HepG2 (cell line): ENCODE measurements around the gene CDC42EP1. TPM values are rescaled to one million over a fixed set of nuclear protein-coding genes. Genes with fewer than 3 reads are reported as not detected.

Source experiments
- ARID3A ChIP-seq: IDR thresholded peaks from 2 replicates; pipeline ENCODE4 v1.6.1; 2012; ENCODE audit warnings: low read depth, low read length, improper control_type of control experiment
- ARNTL ChIP-seq: sonication (generic); formaldehyde crosslinking; IDR thresholded peaks from 2 replicates; pipeline ENCODE4 v1.4.0; 2020; ENCODE audit warnings: mild to moderate bottlenecking, missing genetic modification reagents
- ATF3 ChIP-seq: sonication (generic); formaldehyde crosslinking; IDR thresholded peaks from 2 replicates; pipeline ENCODE4 v1.4.0; 2020; ENCODE audit warnings: missing genetic modification reagents
- BRF2 ChIP-seq: sonication (generic); formaldehyde crosslinking; IDR thresholded peaks from 2 replicates; pipeline ENCODE4 v1.8.1; 2022; ENCODE audit warnings: mild to moderate bottlenecking, missing genetic modification reagents
- JDP2 ChIP-seq: sonication (generic); formaldehyde crosslinking; IDR thresholded peaks from 2 replicates; pipeline ENCODE4 v1.8.1; 2022; ENCODE audit warnings: missing genetic modification reagents, borderline replicate concordance
- KMT2B ChIP-seq: IDR thresholded peaks from 2 replicates; pipeline ENCODE4 v1.6.1; 2016; ENCODE audit warnings: missing genetic modification reagents, missing compliant biosample characterization
- NBN ChIP-seq: fragments of 450-650 bp; conservative IDR thresholded peaks from 2 replicates; pipeline ENCODE4 v1.6.1; 2017
- NFKBIZ ChIP-seq: IDR thresholded peaks from 2 replicates; pipeline ENCODE4 v1.6.1; 2018; ENCODE audit warnings: missing genetic modification reagents, missing compliant biosample characterization
- PTBP1 ChIP-seq: fragments of 200-400 bp; formaldehyde crosslinking; IDR thresholded peaks from 2 replicates; pipeline ENCODE4 v1.6.1; 2018; ENCODE audit warnings: low read length, low read depth; ENCODE audit not compliant: poor library complexity, severe bottlenecking
- SAP130 ChIP-seq: IDR thresholded peaks from 2 replicates; pipeline ENCODE4 v1.6.1; 2016; ENCODE audit warnings: low read depth
- TBX3 ChIP-seq: fragments of 450-650 bp; IDR thresholded peaks from 2 replicates; pipeline ENCODE4 v1.6.1; 2017; ENCODE audit warnings: antibody characterized with exemption, mild to moderate bottlenecking, inconsistent platforms, borderline replicate concordance
- TCF12 ChIP-seq, 2 experiments: fragments of 450-650 bp in 1 of 2; sonication (generic) in 1 of 2; formaldehyde crosslinking in 1 of 2; IDR thresholded peaks; 2 replicates each; pipeline versions ENCODE4 v1.6.1 to v1.8.0; 2017 to 2022; ENCODE audit warnings: antibody characterized with exemption in 1 of 2, mild to moderate bottlenecking in 1 of 2, missing genetic modification reagents in 1 of 2, moderate library complexity in 1 of 2
- TEAD3 ChIP-seq: optimal IDR thresholded peaks from 2 replicates; pipeline ENCODE3; 2016; ENCODE audit warnings: borderline replicate concordance
- WIZ ChIP-seq: sonication (generic); formaldehyde crosslinking; IDR thresholded peaks from 2 replicates; pipeline ENCODE4 v1.5.1; 2020; ENCODE audit warnings: mild to moderate bottlenecking, missing genetic modification reagents
- ZC3H13 ChIP-seq: sonication (generic); formaldehyde crosslinking; IDR thresholded peaks from 2 replicates; pipeline ENCODE4 v1.8.1; 2023; ENCODE audit warnings: mild to moderate bottlenecking, missing genetic modification reagents, moderate library complexity
- ZFP91 ChIP-seq: sonication (generic); formaldehyde crosslinking; IDR thresholded peaks from 2 replicates; pipeline ENCODE4 v1.9.0; 2022; ENCODE audit warnings: missing genetic modification reagents, mild to moderate bottlenecking, borderline replicate concordance
- ZNF101 ChIP-seq: sonication (generic); formaldehyde crosslinking; IDR thresholded peaks from 2 replicates; pipeline ENCODE4 v1.4.0; 2020; ENCODE audit warnings: mild to moderate bottlenecking, low read depth, missing genetic modification reagents, borderline replicate concordance
- ZNF337 ChIP-seq: sonication (generic); formaldehyde crosslinking; IDR thresholded peaks from 2 replicates; pipeline ENCODE4 v1.5.1; 2020; ENCODE audit warnings: missing genetic modification reagents, low read depth, mild to moderate bottlenecking, borderline replicate concordance
- ZNF652 ChIP-seq: IDR thresholded peaks from 2 replicates; pipeline ENCODE4 v1.6.1; 2016; ENCODE audit warnings: low read depth, borderline replicate concordance
- ZNF800 ChIP-seq: sonication (generic); formaldehyde crosslinking; IDR thresholded peaks from 2 replicates; pipeline ENCODE4 v1.4.0; 2020; ENCODE audit warnings: missing genetic modification reagents
- polyA plus RNA-seq, 8 experiments: library from polyadenylated mRNA; depleted of rRNA in 3 of 8; stranded (reverse) in 7 of 8; unstranded in 1 of 8; fragments of >200 nt; fragmentation: Illumina TruSeq in 4 of 8; extraction: Trizol in 4 of 8; gene quantifications; 2 replicates each; pipeline versions ENCODE4 v1.2.1 to v1.2.3, GENCODE V29; 2011 to 2016; ENCODE audit warnings: low read depth in 4 of 8, missing spikeins in 1 of 8, mixed read lengths in 1 of 8; ENCODE audit not compliant: insufficient read depth in 1 of 8
- total RNA-seq, 5 experiments: library from RNA; depleted of rRNA; stranded (reverse); fragments of >200 nt; fragmentation: Illumina TruSeq; extraction: Trizol; gene quantifications; 2 replicates each; pipeline ENCODE4 v1.2.3, GENCODE V29; 2016; ENCODE audit warnings: low read depth in 1 of 5

Gene CDC42EP1
- total and polyA plus RNA-seq, 2 of the 13 experiments (the other 11 are each of a cell fraction or from before 2014, with no cell fraction given) = 17.1 to 29.5 TPM

- TF ChIP-seq ZNF800 (CRISPR knock-in tag) (no peak), ATF3 (CRISPR knock-in tag) (no peak), NBN (no peak), WIZ (no peak), ZFP91 (CRISPR knock-in tag) (peak; percentile 62; the same call in 1 of the 2 replicates), TCF12 (IDR thresholded peaks at IDR 0.05) (no peak), TCF12 (CRISPR knock-in tag; IDR thresholded peaks at IDR 0.05) (no peak), ZC3H13 (CRISPR knock-in tag) (no peak; the same call in none of the 2 replicates), TBX3 (no peak), TEAD3 (peak; percentile 19), ZNF337 (CRISPR knock-in tag) (no peak), BRF2 (no peak), ARNTL (CRISPR knock-in tag) (no peak), JDP2 (CRISPR knock-in tag) (no peak), ARID3A (no peak), SAP130 (CRISPR knock-in tag) (peak; percentile 33), ZNF101 (CRISPR knock-in tag) (no peak), KMT2B (CRISPR knock-in tag) (no peak), NFKBIZ (CRISPR knock-in tag) (no peak), ZNF652 (CRISPR knock-in tag) (no peak), PTBP1 (no peak)
These were observed 6.9 kb downstream of the CDC42EP1 start (continued) for GRCh38 chr22:37566903-37567798.
